ENCODE measurements around the gene MS4A10. TPM values are rescaled to one million over a fixed set of nuclear protein-coding genes. Genes with fewer than 3 reads are reported as not detected.
A peak's percentile ranks its signal among the peaks of the same experiment; 100 is the strongest.

The MS4A10 gene
- total and polyA plus RNA-seq, 9 donors = 0.36 TPM; not detected in 8

- no peak overlapping the region for H3K4me3 ChIP-seq
- intact Hi-C loops (cut with DNase I) = loop anchor here in 1 of 4 donors (5.0 to 10.0 kb wide), 2 partner anchors 127 to 359 kb away; no protein-coding TSS in a partner anchor
- no peak overlapping the region for H3K27ac ChIP-seq
- no peak for TF ChIP-seq EP300 (IDR thresholded peaks at IDR 0.05)
- TF ChIP-seq CTCF (IDR thresholded peaks at IDR 0.05) = peak; percentile 81 to 92 (median 89)
- no peaks in the 10 kb centered on the region for H3K27me3 ChIP-seq
- peak; percentile 87 to 91 (median 89) for DNase-seq
- H3K36me3 ChIP-seq = no peaks in the 10 kb centered on the region
- no peaks in the 10 kb centered on the region for H3K9me3 ChIP-seq
- WGBS, 3 donors = 2 to 7% (median 3%) methylated on average over 15 of the region's 15 CpGs
- H3K4me1 ChIP-seq (ENCODE audit: insufficient read depth) = no peaks in the 10 kb centered on the region
Observed at GRCh38 chr11:60775420-60775961, 9.6 kb upstream of the MS4A10 start.

DNA sequence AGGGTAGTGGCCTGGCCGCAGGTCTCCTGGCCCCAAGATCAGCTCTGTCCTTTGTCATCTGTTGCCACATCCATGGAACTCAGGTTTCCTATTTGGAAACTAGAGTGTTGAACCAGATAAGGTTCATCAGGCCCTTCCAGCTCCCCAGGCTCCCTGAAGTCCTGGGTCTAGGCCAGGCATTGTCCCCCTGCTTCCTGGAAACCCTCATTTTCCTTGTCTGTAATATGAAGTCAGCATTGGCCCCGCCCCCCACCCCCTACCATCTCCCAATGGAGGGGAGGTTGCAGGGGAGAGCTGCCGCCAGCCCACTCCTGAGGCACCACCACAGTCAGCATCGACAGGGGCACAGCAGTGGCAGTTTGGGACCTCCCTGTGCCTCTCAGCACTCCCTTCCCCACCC lies 9.0 kb upstream of the MS4A10 start:
- TF ChIP-seq POLR2A (IDR thresholded peaks at IDR 0.05) = no peak
- TF ChIP-seq CTCF (IDR thresholded peaks at IDR 0.05) = no peak
- TF ChIP-seq EP300 (IDR thresholded peaks at IDR 0.05) = no peak
- H3K9me3 ChIP-seq = no peaks in the 10 kb centered on the region
- 78 to 83% (median 80%) methylated on average over 4 of the region's 4 CpGs for WGBS, 3 donors
- intact Hi-C loops (cut with DNase I) = loop anchor here in 1 of 4 donors (5.0 to 10.0 kb wide), 2 partner anchors 126 to 359 kb away; no protein-coding TSS in a partner anchor
- no peaks in the 10 kb centered on the region for H3K27me3 ChIP-seq
- no peak for DNase-seq
- H3K27ac ChIP-seq = no peak overlapping the region
- no peak overlapping the region for H3K4me3 ChIP-seq
- no peaks in the 10 kb centered on the region for H3K36me3 ChIP-seq
- H3K4me1 ChIP-seq (ENCODE audit: insufficient read depth) = no peaks in the 10 kb centered on the region

- H3K9me3 ChIP-seq = no peaks in the 10 kb centered on the region
- H3K4me3 ChIP-seq = no peak overlapping the region
- no peaks in the 10 kb centered on the region for H3K36me3 ChIP-seq
- no peaks in the 10 kb centered on the region for H3K4me1 ChIP-seq (ENCODE audit: insufficient read depth)
- TF ChIP-seq EP300 (IDR thresholded peaks at IDR 0.05) (no peak), POLR2A (IDR thresholded peaks at IDR 0.05) (no peak), CTCF (IDR thresholded peaks at IDR 0.05) (no peak)
- no peaks in the 10 kb centered on the region for H3K27me3 ChIP-seq
- intact Hi-C loops (cut with DNase I) = loop anchor here in 1 of 4 donors (5.0 to 10.0 kb wide), 2 partner anchors 125 to 358 kb away; no protein-coding TSS in a partner anchor
- no peak for DNase-seq
- WGBS, 3 donors = 60 to 64% (median 62%) methylated on average over 4 of the region's 4 CpGs
- H3K27ac ChIP-seq = no peak overlapping the region
Observed at GRCh38 chr11:60777106-60777505, 8.0 kb upstream of the MS4A10 start.

DNA sequence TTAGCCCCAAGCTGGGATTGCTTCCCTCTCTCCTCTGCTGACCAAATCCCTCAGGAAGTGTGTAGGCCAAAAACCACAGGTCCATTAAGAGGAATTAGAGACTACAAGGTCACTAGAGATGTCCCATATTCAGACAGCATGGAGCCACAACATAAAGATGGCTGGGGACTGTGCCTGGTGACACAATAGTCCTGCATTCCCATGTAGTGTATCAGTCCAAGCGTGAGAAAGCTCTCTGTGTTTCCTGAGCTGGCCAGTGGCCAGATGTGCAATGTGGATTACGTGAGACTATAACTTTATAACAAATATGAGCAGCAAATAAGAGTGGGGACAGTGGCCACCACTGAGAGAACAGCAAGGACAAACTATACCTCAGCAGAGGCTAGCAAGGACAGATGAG lies 7.6 kb upstream of the MS4A10 start:
- no peaks in the 10 kb centered on the region for H3K9me3 ChIP-seq
- H3K4me1 ChIP-seq (ENCODE audit: insufficient read depth) = no peaks in the 10 kb centered on the region
- no peak overlapping the region for H3K4me3 ChIP-seq
- intact Hi-C loops (cut with DNase I) = loop anchor here in 1 of 4 donors (5.0 to 10.0 kb wide), 2 partner anchors 125 to 357 kb away; no protein-coding TSS in a partner anchor
- H3K36me3 ChIP-seq = no peaks in the 10 kb centered on the region
- H3K27me3 ChIP-seq = no peaks in the 10 kb centered on the region
- no peak overlapping the region for H3K27ac ChIP-seq
- TF ChIP-seq CTCF (IDR thresholded peaks at IDR 0.05) (no peak), EP300 (IDR thresholded peaks at IDR 0.05) (no peak), POLR2A (IDR thresholded peaks at IDR 0.05) (no peak)
- 54 to 65% (median 64%) methylated on average over 2 of the region's 2 CpGs for WGBS, 3 donors
- DNase-seq = no peak
